KMS-11 (cell line): ENCODE results near the gene APBB1IP.
"Not testable (repeated sequence)": the region's sequence is repeated elsewhere in the genome, so short reads cannot be mapped to it uniquely, and the experiment has no call there.

Source experiments
- H2AFZ ChIP-seq: fragments of 200-600 bp; sonication (generic); 2 replicates; pipeline ENCODE4 v1.6.1; 2016; ENCODE audit warnings: antibody characterized with exemption, mixed run types, low read depth
- H3K27ac ChIP-seq: fragments of 200-600 bp; sonication (generic); 2 replicates; pipeline ENCODE4 v1.6.1; 2016; ENCODE audit warnings: mild to moderate bottlenecking, mixed run types
- H3K27me3 ChIP-seq: fragments of 200-600 bp; sonication (generic); 2 replicates; pipeline ENCODE4 v1.6.1; 2017; ENCODE audit warnings: mild to moderate bottlenecking, low read depth, mixed run types, moderate library complexity; ENCODE audit not compliant: insufficient read depth
- H3K36me3 ChIP-seq: fragments of 200-600 bp; sonication (generic); 2 replicates; pipeline ENCODE4 v1.6.1; 2017; ENCODE audit warnings: mild to moderate bottlenecking, mixed run types; ENCODE audit not compliant: insufficient read depth
- H3K4me1 ChIP-seq: fragments of 200-600 bp; sonication (generic); 2 replicates; pipeline ENCODE4 v1.6.1; 2016; ENCODE audit warnings: mild to moderate bottlenecking, low read depth, mixed run types; ENCODE audit not compliant: poor library complexity, severe bottlenecking
- H3K4me2 ChIP-seq: fragments of 200-600 bp; sonication (generic); 2 replicates; pipeline ENCODE4 v1.7.0; 2016; ENCODE audit warnings: mild to moderate bottlenecking, mixed run types
- H3K4me3 ChIP-seq: fragments of 200-600 bp; sonication (generic); IDR thresholded peaks from 2 replicates; pipeline ENCODE4 v1.6.1; 2017; ENCODE audit warnings: low read depth, low read length, mixed read lengths; ENCODE audit not compliant: insufficient read depth
- H3K79me2 ChIP-seq: fragments of 200-600 bp; sonication (generic); 2 replicates; pipeline ENCODE4 v1.6.1; 2016; ENCODE audit warnings: low read depth, mixed run types; ENCODE audit not compliant: insufficient read depth
- H3K9ac ChIP-seq: fragments of 200-600 bp; sonication (generic); 2 replicates; pipeline ENCODE4 v1.6.1; 2016; ENCODE audit warnings: mild to moderate bottlenecking, mixed run types
- H4K20me1 ChIP-seq: fragments of 200-600 bp; sonication (generic); 2 replicates; pipeline ENCODE4 v1.6.1; 2016; ENCODE audit warnings: mild to moderate bottlenecking, mixed run types; ENCODE audit not compliant: insufficient read depth
- CTCF ChIP-seq: fragments of 200-600 bp; sonication (generic); conservative IDR thresholded peaks from 2 replicates; pipeline ENCODE4 v1.6.1; 2017; ENCODE audit warnings: low read depth, mild to moderate bottlenecking, antibody characterized with exemption, low read length, moderate library complexity, mixed read lengths

APBB1IP gene

GRCh38 chr10:26571655-26572054, 133.5 kb downstream of the APBB1IP start:
- Histone ChIP-seq H3K27ac (no peak overlapping the region), H3K36me3 (no peaks in the 10 kb centered on the region)

GRCh38 chr10:26573674-26574073, 135.5 kb downstream of the APBB1IP start:
- Histone ChIP-seq H3K79me2 (no peaks in the 10 kb centered on the region), H3K27ac (no peak overlapping the region), H3K27me3 (no peaks in the 10 kb centered on the region), H3K36me3 (no peaks in the 10 kb centered on the region), H3K4me3 (no peak overlapping the region), H2AFZ (no peak overlapping the region), H3K4me2 (no peak overlapping the region), H3K9ac (no peak overlapping the region), H3K4me1 (no peaks in the 10 kb centered on the region), H4K20me1 (no peaks in the 10 kb centered on the region)
- TF ChIP-seq CTCF = no peak

More at GRCh38 chr10:26571655-26572054, 133.5 kb downstream of the APBB1IP start:
- H3K27me3 ChIP-seq = no peaks in the 10 kb centered on the region
- no peaks in the 10 kb centered on the region for H4K20me1 ChIP-seq
- H2AFZ ChIP-seq = no peak overlapping the region
- no peak for TF ChIP-seq CTCF
- no peaks in the 10 kb centered on the region for H3K4me1 ChIP-seq
- no peak overlapping the region for H3K4me3 ChIP-seq
- no peak overlapping the region for H3K9ac ChIP-seq
- no peak overlapping the region for H3K4me2 ChIP-seq
- no peaks in the 10 kb centered on the region for H3K79me2 ChIP-seq

- TF ChIP-seq CTCF = no peak
- no peak overlapping the region for H2AFZ ChIP-seq
- no peaks in the 10 kb centered on the region for H3K79me2 ChIP-seq
- H3K4me3 ChIP-seq = no peak overlapping the region
- H3K4me1 ChIP-seq = no peaks in the 10 kb centered on the region
- no peak overlapping the region for H3K27ac ChIP-seq
- H3K4me2 ChIP-seq = no peak overlapping the region
- H3K9ac ChIP-seq = no peak overlapping the region
- no peaks in the 10 kb centered on the region for H3K27me3 ChIP-seq
- H4K20me1 ChIP-seq = no peaks in the 10 kb centered on the region
- no peaks in the 10 kb centered on the region for H3K36me3 ChIP-seq
Measured at GRCh38 chr10:26574783-26575182, 136.6 kb downstream of the APBB1IP start.

GRCh38 chr10:26578371-26578770, 140.2 kb downstream of the APBB1IP start:
- H4K20me1 ChIP-seq, H3K27me3 ChIP-seq, H3K4me2 ChIP-seq, H3K4me3 ChIP-seq, H3K9ac ChIP-seq, H3K36me3 ChIP-seq, H2AFZ ChIP-seq, H3K4me1 ChIP-seq, H3K79me2 ChIP-seq, H3K27ac ChIP-seq: not testable (repeated sequence)

GRCh38 chr10:26579256-26580063, 141.3 kb downstream of the APBB1IP start:
- Histone ChIP-seq H3K4me2 (no peak overlapping the region), H4K20me1 (no peaks in the 10 kb centered on the region), H3K4me3 (no peak overlapping the region), H3K79me2 (no peaks in the 10 kb centered on the region), H3K4me1 (no peaks in the 10 kb centered on the region), H3K27me3 (no peaks in the 10 kb centered on the region), H3K27ac (no peak overlapping the region), H3K36me3 (no peaks in the 10 kb centered on the region), H2AFZ (no peak overlapping the region), H3K9ac (no peak overlapping the region)
- no peak for TF ChIP-seq CTCF
